Naive thymus-derived CD4-positive, alpha-beta T cell (primary cell): Measurements from ENCODE around the gene CCL11. TPM values are rescaled to one million over a fixed set of nuclear protein-coding genes. Genes with fewer than 3 reads are reported as not detected.

Source experiments
- ATAC-seq: fragments of 150-1000 bp; cut with Tn5 transposase; 2 replicates; pipeline ENCODE4 v1.10.0; 2021; ENCODE audit warnings: mild to moderate bottlenecking, moderate library complexity
- CTCF ChIA-PET: fragments of 350-600 bp; sonication (Branson Sonifier 250); formaldehyde crosslinking; loops from one replicate; lab custom pipeline; 2021; ENCODE audit warnings: antibody characterized with exemption; lab: Charles Lee
- POLR2A ChIA-PET: fragments of 350-600 bp; sonication (Branson Sonifier 250); formaldehyde crosslinking; loops from one replicate; lab custom pipeline; 2021; ENCODE audit warnings: antibody characterized with exemption, inconsistent platforms; lab: Charles Lee
- DNase-seq, 9 donors: peaks; one replicate each; pipeline versions ENCODE4 v3.0.0 to v3.0.0-alpha.2; 2020 to 2022; ENCODE audit warnings: mixed read lengths in 1 of 9
- H3K27ac ChIP-seq: one replicate; pipeline ENCODE4 v1.7.0; 2013; ENCODE audit warnings: mild to moderate bottlenecking, low read depth, low read length, moderate library complexity
- H3K27me3 ChIP-seq, 2 donors: one replicate each; pipeline ENCODE4 v1.7.0; 2013; ENCODE audit warnings: low read length in 2 of 2, mild to moderate bottlenecking in 2 of 2, moderate library complexity in 2 of 2; ENCODE audit not compliant: control insufficient read depth in 2 of 2, insufficient read depth in 2 of 2
- H3K36me3 ChIP-seq, 3 experiments: 1 replicate in 2 of 3; 2 replicates in 1 of 3; pipeline ENCODE4 v1.7.0; 2013; ENCODE audit warnings: low read length in 3 of 3, mild to moderate bottlenecking in 3 of 3, moderate library complexity in 1 of 3; ENCODE audit not compliant: insufficient read depth in 3 of 3, control insufficient read depth in 2 of 3
- H3K4me1 ChIP-seq, 2 donors: one replicate each; pipeline ENCODE4 v1.7.0; 2013; ENCODE audit warnings: low read length in 2 of 2, mild to moderate bottlenecking in 2 of 2, moderate library complexity in 1 of 2; ENCODE audit not compliant: control insufficient read depth in 2 of 2, insufficient read depth in 2 of 2
- H3K4me3 ChIP-seq: 2 replicates; pipeline ENCODE4 v1.7.0; 2013; ENCODE audit warnings: mild to moderate bottlenecking, low read length
- H3K9me3 ChIP-seq, 3 experiments: 1 replicate in 2 of 3; 2 replicates in 1 of 3; pipeline ENCODE4 v1.7.0; 2013; ENCODE audit warnings: low read length in 3 of 3; ENCODE audit not compliant: control insufficient read depth in 2 of 3
- H3K27ac Mint-ChIP-seq, 9 donors: one replicate each; pipeline ENCODE4 v1.8.0; 2020 to 2022; ENCODE audit warnings: mixed read lengths in 9 of 9, mild to moderate bottlenecking in 8 of 9, moderate library complexity in 5 of 9, inconsistent platforms in 2 of 9
- H3K27me3 Mint-ChIP-seq, 5 donors: one replicate each; pipeline ENCODE4 v1.8.0; 2021 to 2022; ENCODE audit warnings: mixed read lengths in 5 of 5, mild to moderate bottlenecking in 1 of 5
- H3K36me3 Mint-ChIP-seq, 5 donors: one replicate each; pipeline ENCODE4 v1.8.0; 2020 to 2022; ENCODE audit warnings: mixed read lengths in 5 of 5, mild to moderate bottlenecking in 3 of 5, inconsistent platforms in 1 of 5
- H3K4me1 Mint-ChIP-seq, 7 donors: one replicate each; pipeline ENCODE4 v1.8.0; 2020 to 2022; ENCODE audit warnings: mixed read lengths in 7 of 7, mild to moderate bottlenecking in 3 of 7, inconsistent platforms in 1 of 7
- H3K4me3 Mint-ChIP-seq, 10 donors: one replicate each; pipeline ENCODE4 v1.8.0; 2020 to 2022; ENCODE audit warnings: mild to moderate bottlenecking in 10 of 10, mixed read lengths in 10 of 10, moderate library complexity in 6 of 10, inconsistent platforms in 2 of 10
- H3K9me3 Mint-ChIP-seq, 11 donors: one replicate each; pipeline ENCODE4 v1.8.0; 2020 to 2022; ENCODE audit warnings: mixed read lengths in 11 of 11, mild to moderate bottlenecking in 4 of 11, inconsistent platforms in 1 of 11, moderate library complexity in 1 of 11
- intact Hi-C, 2 donors: fragments of 100-400 bp; cut with micrococcal nuclease; formaldehyde crosslinking; loops; one replicate each; pipeline ENCODE4 v1.15.1; 2023
- polyA plus RNA-seq, 2 donors: library from polyadenylated mRNA; unstranded; fragments of 300-500 nt; fragmentation: Illumina TruSeq; gene quantifications; one replicate each; pipeline ENCODE4 v1.2.3, GENCODE V29; 2021
- total RNA-seq, 6 experiments: library from RNA in 5 of 6; stranded (reverse) in 5 of 6; gene quantifications; 1 replicate in 5 of 6; 2 replicates in 1 of 6; pipeline ENCODE4 v1.2.3 and lab custom pipeline; 2021 to 2026

Gene CCL11
- total and polyA plus RNA-seq, 7 experiments from 2014 or later, result not detected

GRCh38 chr17:34255841-34256240 is 29.7 kb upstream of the CCL11 start:
- no peak overlapping the region for H3K4me3 Mint-ChIP-seq
- no peaks in the 10 kb centered on the region for H3K4me1 ChIP-seq
- intact Hi-C loops, result no loop called here
- no peak overlapping the region for H3K4me3 ChIP-seq
- no peaks in the 10 kb centered on the region for H3K9me3 ChIP-seq
- no peaks in the 10 kb centered on the region for H3K27me3 ChIP-seq
- ChIA-PET POLR2A (no interaction called here), CTCF (no interaction called here)
- peaks cover 34 to 61% (median 49%) of the 10 kb centered on the region in 5 donors for H3K27me3 Mint-ChIP-seq
- no peaks in the 10 kb centered on the region for H3K9me3 Mint-ChIP-seq
- no peak overlapping the region for H3K27ac Mint-ChIP-seq
- no peak overlapping the region for H3K27ac ChIP-seq
- no peaks in the 10 kb centered on the region for H3K36me3 Mint-ChIP-seq
- no peaks in the 10 kb centered on the region for H3K36me3 ChIP-seq
- ATAC-seq, result no peak
- no peak for DNase-seq
- H3K4me1 Mint-ChIP-seq, result peaks cover 0 to 10% (median 0%) of the 10 kb centered on the region in 7 donors

GRCh38 chr17:34257299-34257985 is 28.1 kb upstream of the CCL11 start:
- ChIA-PET CTCF (no interaction called here), POLR2A (no interaction called here)
- Mint-ChIP-seq H3K4me3 (no peak overlapping the region), H3K27ac (no peak overlapping the region), H3K4me1 (peaks cover 0 to 18% (median 0%) of the 10 kb centered on the region in 7 donors), H3K9me3 (peaks cover 0 to 3% (median 0%) of the 10 kb centered on the region in 11 donors), H3K27me3 (peaks cover 26 to 49% (median 45%) of the 10 kb centered on the region in 5 donors), H3K36me3 (no peaks in the 10 kb centered on the region)
- H3K9me3 ChIP-seq, result no peaks in the 10 kb centered on the region
- intact Hi-C loops, result no loop called here
- no peaks in the 10 kb centered on the region for H3K36me3 ChIP-seq
- no peaks in the 10 kb centered on the region for H3K27me3 ChIP-seq
- no peak overlapping the region for H3K27ac ChIP-seq
- DNase-seq (no peak), ATAC-seq (no peak)
- no peak overlapping the region for H3K4me3 ChIP-seq
- H3K4me1 ChIP-seq, result no peaks in the 10 kb centered on the region

- intact Hi-C loops, result no loop called here
- no peaks in the 10 kb centered on the region for H3K27me3 ChIP-seq
- H3K9me3 ChIP-seq, result no peaks in the 10 kb centered on the region
- H3K27ac Mint-ChIP-seq, result no peak overlapping the region
- ATAC-seq (no peak), DNase-seq (no peak)
- H3K27me3 Mint-ChIP-seq, result peaks cover 27 to 44% (median 41%) of the 10 kb centered on the region in 5 donors
- ChIA-PET POLR2A (no interaction called here), CTCF (no interaction called here)
- no peak overlapping the region for H3K4me3 Mint-ChIP-seq
- peaks cover 0 to 18% (median 0%) of the 10 kb centered on the region in 7 donors for H3K4me1 Mint-ChIP-seq
- no peaks in the 10 kb centered on the region for H3K36me3 ChIP-seq
- H3K36me3 Mint-ChIP-seq, result no peaks in the 10 kb centered on the region
- no peaks in the 10 kb centered on the region for H3K4me1 ChIP-seq
- no peak overlapping the region for H3K27ac ChIP-seq
- H3K9me3 Mint-ChIP-seq, result peaks cover 0 to 3% (median 0%) of the 10 kb centered on the region in 11 donors
- no peak overlapping the region for H3K4me3 ChIP-seq
These were observed 27.6 kb upstream of the CCL11 start for GRCh38 chr17:34257986-34258326.

GRCh38 chr17:34259146-34259545 is 26.4 kb upstream of the CCL11 start:
- peaks cover 0 to 18% (median 0%) of the 10 kb centered on the region in 7 donors for H3K4me1 Mint-ChIP-seq
- Histone ChIP-seq H3K4me1 (no peaks in the 10 kb centered on the region), H3K27ac (no peak overlapping the region), H3K4me3 (no peak overlapping the region), H3K36me3 (no peaks in the 10 kb centered on the region), H3K9me3 (no peaks in the 10 kb centered on the region), H3K27me3 (no peaks in the 10 kb centered on the region)
- DNase-seq, result no peak
- ATAC-seq, result no peak
- ChIA-PET CTCF (no interaction called here), POLR2A (no interaction called here)
- no peak overlapping the region for H3K4me3 Mint-ChIP-seq
- no peak overlapping the region for H3K27ac Mint-ChIP-seq
- H3K9me3 Mint-ChIP-seq, result peaks cover 0 to 3% (median 0%) of the 10 kb centered on the region in 11 donors
- peaks cover 27 to 43% (median 40%) of the 10 kb centered on the region in 5 donors for H3K27me3 Mint-ChIP-seq
- intact Hi-C loops, result no loop called here
- H3K36me3 Mint-ChIP-seq, result no peaks in the 10 kb centered on the region

DNA sequence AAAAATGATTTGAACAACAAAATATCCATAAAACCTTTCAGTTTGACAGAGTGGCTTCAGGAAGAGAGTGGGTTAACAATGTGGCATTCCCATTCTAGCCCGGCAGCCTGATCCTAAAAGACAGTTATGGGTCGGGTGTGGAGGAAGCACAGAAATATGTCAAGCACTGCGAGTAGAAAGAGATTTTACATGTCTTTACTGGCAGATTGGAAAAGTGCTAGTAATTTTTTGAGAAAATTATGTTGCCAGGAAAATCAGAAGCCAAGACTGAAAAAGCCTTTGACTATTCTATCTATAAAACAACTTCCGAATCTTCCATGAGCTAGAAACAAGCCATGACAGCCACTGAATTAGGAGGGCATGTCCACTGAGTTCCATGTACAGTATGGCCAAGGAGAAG is 24.7 kb upstream of the CCL11 start:
- no peaks in the 10 kb centered on the region for H3K9me3 ChIP-seq
- ATAC-seq (no peak), DNase-seq (no peak)
- ChIA-PET POLR2A (no interaction called here), CTCF (no interaction called here)
- no peaks in the 10 kb centered on the region for H3K36me3 Mint-ChIP-seq
- H3K9me3 Mint-ChIP-seq, result peaks cover 0 to 3% (median 0%) of the 10 kb centered on the region in 11 donors
- H3K4me3 ChIP-seq, result no peak overlapping the region
- peaks cover 0 to 13% (median 0%) of the 10 kb centered on the region in 7 donors for H3K4me1 Mint-ChIP-seq
- H3K27ac ChIP-seq, result no peak overlapping the region
- peaks cover 25 to 49% (median 41%) of the 10 kb centered on the region in 5 donors for H3K27me3 Mint-ChIP-seq
- intact Hi-C loops, result no loop called here
- H3K36me3 ChIP-seq, result no peaks in the 10 kb centered on the region
- H3K4me3 Mint-ChIP-seq, result no peak overlapping the region
- H3K27ac Mint-ChIP-seq, result no peak overlapping the region
- no peaks in the 10 kb centered on the region for H3K4me1 ChIP-seq
- H3K27me3 ChIP-seq, result no peaks in the 10 kb centered on the region

- no peaks in the 10 kb centered on the region for H3K9me3 ChIP-seq
- DNase-seq (no peak), ATAC-seq (no peak)
- ChIA-PET POLR2A (no interaction called here), CTCF (no interaction called here)
- H3K36me3 ChIP-seq, result no peaks in the 10 kb centered on the region
- no peaks in the 10 kb centered on the region for H3K4me1 ChIP-seq
- Mint-ChIP-seq H3K27ac (no peak overlapping the region), H3K36me3 (no peaks in the 10 kb centered on the region), H3K9me3 (peaks cover 0 to 3% (median 0%) of the 10 kb centered on the region in 11 donors), H3K27me3 (peaks cover 30 to 50% (median 44%) of the 10 kb centered on the region in 5 donors), H3K4me3 (no peak overlapping the region), H3K4me1 (peaks cover 0 to 13% (median 0%) of the 10 kb centered on the region in 7 donors)
- no peak overlapping the region for H3K4me3 ChIP-seq
- H3K27me3 ChIP-seq, result no peaks in the 10 kb centered on the region
- intact Hi-C loops, result no loop called here
- H3K27ac ChIP-seq, result no peak overlapping the region
These were observed 23.8 kb upstream of the CCL11 start for GRCh38 chr17:34261568-34262337.
